ENCODE measurements around the gene NEUROD1.

NEUROD1 gene

DNA sequence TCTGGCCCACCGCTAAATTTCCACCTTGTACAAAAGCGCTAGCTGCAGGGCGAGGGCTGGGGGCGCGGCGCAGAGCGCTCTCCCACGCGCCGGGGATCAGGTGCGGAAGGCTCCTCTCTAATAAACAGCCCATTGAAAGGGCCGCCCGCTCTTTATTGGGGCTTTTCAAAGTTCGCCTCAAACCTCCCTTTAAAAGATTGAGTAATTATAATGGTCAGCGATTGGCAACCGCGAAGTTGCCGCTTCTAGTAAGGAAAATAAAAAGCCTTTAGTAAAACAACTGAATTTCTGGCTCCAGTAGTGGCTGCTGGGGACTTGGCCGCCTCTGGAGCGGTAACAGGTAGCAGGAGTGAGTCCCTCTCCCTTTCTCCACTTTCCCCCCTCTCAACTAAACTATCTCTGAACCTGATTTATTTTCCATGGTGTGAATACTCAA, 755 bp downstream of the NEUROD1 start:
- no peak for DNase-seq

GRCh38 chr2:181678861-181679543, 1.3 kb downstream of the NEUROD1 start:
- no peak for DNase-seq

DNA sequence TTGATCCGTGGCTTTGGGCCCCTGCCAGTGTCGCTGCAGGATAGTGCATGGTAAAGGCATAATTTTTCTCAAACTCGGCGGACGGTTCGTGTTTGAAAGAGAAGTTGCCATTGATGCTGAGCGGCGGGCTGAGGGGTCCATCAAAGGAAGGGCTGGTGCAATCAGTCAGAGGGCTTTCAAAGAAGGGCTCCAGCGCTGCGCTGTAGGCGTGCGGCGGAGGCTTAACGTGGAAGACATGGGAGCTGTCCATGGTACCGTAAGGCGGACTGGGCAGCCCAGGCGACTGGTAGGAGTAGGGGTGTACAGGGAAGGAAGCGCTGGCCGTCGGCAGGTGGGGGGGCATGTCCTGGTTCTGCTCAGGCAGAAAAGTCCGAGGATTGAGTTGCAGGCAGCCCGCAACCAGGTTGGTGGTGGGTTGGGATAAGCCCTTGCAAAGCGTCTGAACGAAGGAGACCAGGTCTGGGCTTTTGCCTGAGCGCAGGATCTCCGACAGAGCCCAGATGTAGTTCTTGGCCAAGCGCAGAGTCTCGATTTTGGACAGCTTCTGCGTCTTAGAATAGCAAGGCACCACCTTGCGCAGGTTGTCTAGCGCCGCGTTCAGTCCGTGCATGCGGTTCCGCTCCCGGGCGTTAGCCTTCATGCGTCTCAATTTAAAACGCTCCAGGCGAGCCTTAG, 2.3 kb downstream of the NEUROD1 start:
- DNase-seq, result peak; percentile 34

- no peak for DNase-seq
Observed at GRCh38 chr2:181675254-181675653, 5.1 kb downstream of the NEUROD1 start.

GRCh38 chr2:181674461-181674860, 5.9 kb downstream of the NEUROD1 start:
- DNase-seq, result no peak

DNA sequence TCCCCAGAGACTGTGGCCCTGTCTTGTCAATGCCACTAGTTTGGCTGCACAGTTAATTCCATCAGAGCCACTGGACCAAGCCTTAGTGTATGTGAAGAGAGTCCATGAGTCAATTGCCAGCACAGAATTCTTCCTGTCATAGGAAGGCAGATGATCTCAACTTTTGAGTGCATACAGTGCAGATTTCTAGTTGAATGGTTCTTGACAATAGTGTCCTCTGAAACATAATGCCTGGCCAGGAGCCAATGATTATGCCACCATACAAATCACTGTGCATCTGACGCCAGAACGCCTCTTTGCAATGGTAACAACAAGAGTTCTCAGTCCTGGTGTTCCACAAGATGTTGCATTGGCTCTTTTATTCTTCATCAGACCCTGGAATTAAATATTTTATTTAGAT, 7.1 kb downstream of the NEUROD1 start:
- no peak for DNase-seq

DNA sequence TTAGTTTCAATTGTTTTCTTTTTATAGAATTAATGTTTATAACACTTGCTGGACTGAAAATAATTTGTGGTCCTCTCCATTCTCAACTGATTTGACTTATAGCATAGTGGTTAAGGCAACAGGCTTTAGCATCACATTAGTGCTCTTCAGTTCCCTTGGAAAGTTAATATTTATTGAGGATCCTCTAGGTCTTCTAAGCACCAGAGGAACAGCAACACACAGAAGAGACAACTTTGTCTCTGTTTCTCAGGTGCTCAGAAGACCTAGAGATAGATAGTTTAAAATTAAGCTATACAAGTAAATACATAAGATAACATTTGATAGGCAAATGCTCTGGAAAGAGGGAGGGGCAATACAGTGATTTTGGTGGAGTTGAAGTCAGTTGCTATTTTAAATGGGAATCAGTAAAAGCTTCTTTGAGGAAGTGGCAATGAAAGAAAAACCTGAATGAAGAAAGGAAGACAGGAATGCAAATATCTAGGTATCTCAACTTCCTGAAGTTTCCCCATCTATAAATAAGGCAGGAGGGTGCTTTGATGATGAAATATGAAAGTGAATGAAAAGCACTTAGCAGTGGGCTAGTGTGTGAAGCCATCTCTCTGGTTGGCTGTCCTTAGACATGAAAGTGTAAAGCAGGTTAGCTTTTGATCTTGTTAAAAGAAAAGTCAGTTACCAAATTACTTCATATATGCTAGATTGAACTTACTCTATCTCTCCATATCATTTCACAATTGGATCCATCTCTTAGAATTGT, 7.9 kb downstream of the NEUROD1 start:
- DNase-seq, result no peak

GRCh38 chr2:181670632-181671031, 9.7 kb downstream of the NEUROD1 start:
- DNase-seq, result no peak

DNA sequence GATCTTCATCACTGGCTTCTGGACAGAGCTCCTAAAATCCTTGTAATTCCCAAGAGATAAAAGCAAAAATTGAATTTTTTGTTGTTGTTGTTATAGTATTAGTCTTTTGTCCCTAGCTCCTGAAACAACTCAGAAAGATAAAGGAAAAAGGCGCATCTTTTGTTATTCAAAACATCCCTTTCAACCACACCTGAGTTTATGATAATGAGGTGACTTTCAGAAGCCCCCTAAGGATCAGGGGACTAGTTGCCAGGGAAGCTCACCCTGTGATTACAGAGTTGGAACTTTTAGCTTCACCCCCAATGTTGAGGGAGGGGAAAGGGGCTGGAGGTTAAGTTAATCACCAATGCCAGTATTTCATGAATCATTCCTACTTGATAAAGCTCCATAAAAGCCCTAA, 13.1 kb downstream of the NEUROD1 start:
- DNase-seq, result no peak

- no peak for DNase-seq
Observed at GRCh38 chr2:181662287-181662686, 18.0 kb downstream of the NEUROD1 start.

GRCh38 chr2:181660181-181660580, 20.1 kb downstream of the NEUROD1 start:
- no peak for DNase-seq

- no peak for DNase-seq
Observed at GRCh38 chr2:181658444-181658843, 21.9 kb downstream of the NEUROD1 start.

- no peak for DNase-seq
Observed at GRCh38 chr2:181657379-181657778, 22.9 kb downstream of the NEUROD1 start.

GRCh38 chr2:181656450-181657291, 23.6 kb downstream of the NEUROD1 start, which contains the start of gene CERKL:
Gene CERKL, minus strand, starts transcription at chr2:181657105. Its CDS starts 99 bp downstream, at chr2:181657006.
- DNase-seq, result no peak

DNA sequence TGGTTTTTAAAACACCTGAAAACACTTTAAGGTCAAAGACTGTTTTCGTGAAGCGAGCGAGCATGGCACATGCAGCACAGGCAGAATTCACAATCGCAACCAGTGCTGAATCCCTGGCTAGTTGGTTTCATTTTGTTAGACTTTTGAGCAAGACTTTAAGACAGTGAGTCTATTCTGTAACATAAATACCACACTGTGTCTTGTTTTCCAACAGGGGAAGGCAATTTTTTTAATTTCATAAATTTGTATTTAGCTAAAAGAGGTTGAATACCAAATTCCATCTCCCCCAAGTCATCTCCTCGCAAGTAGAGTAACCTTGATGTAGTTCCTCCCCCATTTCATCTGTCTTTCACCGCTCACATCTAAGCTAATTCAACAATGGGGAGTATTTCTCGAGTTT, 24.8 kb downstream of the NEUROD1 start:
- DNase-seq, result no peak

DNA sequence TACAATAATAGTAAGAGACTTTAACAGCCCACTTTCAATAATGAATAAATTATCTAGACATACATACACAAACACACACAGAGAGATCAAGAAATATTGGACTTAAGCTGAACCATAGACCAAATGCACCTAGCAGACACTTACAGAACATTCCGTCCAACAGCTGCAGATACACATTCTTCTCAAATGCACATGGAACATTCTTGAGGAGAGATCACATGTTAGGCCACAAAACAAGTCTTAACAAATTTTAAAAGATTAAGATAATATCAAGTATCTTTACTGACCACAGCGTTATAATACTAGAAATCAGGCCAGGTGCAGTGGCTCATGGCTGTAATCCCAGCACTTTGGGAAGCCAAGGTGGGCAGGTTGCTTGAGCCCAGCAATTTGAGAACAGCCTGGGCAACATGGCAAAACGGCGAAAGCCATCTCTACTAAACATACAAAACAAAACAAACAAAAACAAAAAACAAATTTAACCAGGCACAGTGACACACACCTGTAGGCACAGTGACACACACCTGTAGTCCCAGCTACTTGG, 30.8 kb downstream of the NEUROD1 start:
- no peak for DNase-seq

GRCh38 chr2:181648478-181649155, 31.7 kb downstream of the NEUROD1 start:
- DNase-seq, result no peak

DNA sequence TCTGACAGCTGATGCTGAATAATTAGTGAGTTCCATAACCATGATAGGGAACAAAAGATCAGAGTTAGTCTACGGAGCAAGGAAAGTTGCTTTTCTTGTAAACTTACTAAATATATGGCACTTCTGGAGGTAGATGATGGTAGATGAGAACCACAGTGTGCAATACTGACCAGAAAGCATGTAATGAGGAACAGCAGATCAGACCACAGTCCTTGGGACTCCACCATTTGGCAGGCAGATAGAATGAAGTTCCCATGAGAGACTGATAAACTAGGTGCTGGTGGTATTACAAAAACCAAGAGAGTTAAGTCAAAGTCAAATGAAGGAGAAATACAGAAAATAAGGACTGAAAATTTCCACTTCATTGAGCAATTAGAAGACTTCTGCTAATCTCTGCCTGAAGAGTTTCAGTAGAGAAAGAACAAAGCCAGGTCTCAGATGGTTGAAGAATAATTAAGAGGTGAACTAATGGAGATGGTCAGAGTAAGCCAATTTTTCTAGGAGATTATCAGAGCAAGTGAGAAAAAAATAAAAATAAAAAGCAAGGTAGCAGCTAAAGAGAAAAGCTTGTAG, 33.8 kb downstream of the NEUROD1 start:
- DNase-seq, result no peak

- DNase-seq, result no peak
Observed at GRCh38 chr2:181643151-181643550, 37.2 kb downstream of the NEUROD1 start.

DNA sequence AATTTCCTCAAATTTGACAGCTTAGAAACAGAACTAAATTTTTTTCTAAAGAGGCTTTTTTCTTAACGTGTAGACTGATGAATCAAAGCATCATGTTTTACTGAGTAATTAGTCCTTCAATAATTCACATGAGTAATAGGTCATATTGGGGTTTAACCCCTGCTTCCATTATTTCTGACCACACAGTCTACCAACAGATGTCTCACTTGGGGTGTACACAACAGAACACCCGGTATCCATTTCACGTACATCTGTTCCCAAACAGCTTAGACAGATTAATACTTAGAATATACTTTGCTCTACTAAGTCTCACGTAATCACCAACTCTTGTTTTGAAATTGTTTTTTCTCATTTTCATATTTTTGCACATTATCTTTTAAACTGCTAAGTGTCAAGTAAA, 38.2 kb downstream of the NEUROD1 start:
- no peak for DNase-seq

- no peak for DNase-seq
Observed at GRCh38 chr2:181639686-181640085, 40.6 kb downstream of the NEUROD1 start.
